Keratinocyte (primary cell): Measurements from ENCODE around the gene GOLGA7B. TPM values are rescaled to one million over a fixed set of nuclear protein-coding genes. Genes with fewer than 3 reads are reported as not detected.
A peak's percentile ranks its signal among the peaks of the same experiment; 100 is the strongest.

ENCODE experiments used
- DNase-seq: peaks from one replicate; pipeline ENCODE4 v3.0.0-alpha.2; 2011; ENCODE audit warnings: low read depth, missing footprints, low spot score
- FAIRE-seq: peaks from 2 replicates; lab custom pipeline; 2011; peaks lifted over from hg19 to GRCh38; lab: Jason Lieb, UNC
- H2AFZ ChIP-seq: 2 replicates; pipeline ENCODE4 v1.6.0; 2012; ENCODE audit warnings: low read length, control low read depth, inconsistent platforms; ENCODE audit not compliant: control insufficient read depth
- H3K27ac ChIP-seq: 2 replicates; pipeline ENCODE4 v1.5.1; 2011; ENCODE audit warnings: low read length; ENCODE audit not compliant: control insufficient read depth, insufficient read depth
- H3K27me3 ChIP-seq: 3 replicates; pipeline ENCODE4 v1.6.0; 2011; ENCODE audit warnings: low read length; ENCODE audit not compliant: control insufficient read depth, insufficient read depth; ENCODE audit errors: extremely low read depth
- H3K36me3 ChIP-seq, 2 experiments: 2 replicates in 1 of 2; 3 replicates in 1 of 2; pipeline ENCODE4 v1.5.1; 2011; ENCODE audit warnings: low read length in 2 of 2, mild to moderate bottlenecking in 1 of 2; ENCODE audit not compliant: control insufficient read depth in 2 of 2, insufficient read depth in 2 of 2; ENCODE audit errors: extremely low read depth in 1 of 2
- H3K4me1 ChIP-seq: 3 replicates; pipeline ENCODE4 v1.5.1; 2011; ENCODE audit warnings: low read length; ENCODE audit not compliant: control insufficient read depth, insufficient read depth; ENCODE audit errors: extremely low read depth
- H3K4me2 ChIP-seq: 3 replicates; pipeline ENCODE4 v1.6.0; 2011; ENCODE audit warnings: low read depth, low read length; ENCODE audit not compliant: control insufficient read depth, insufficient read depth; ENCODE audit errors: extremely low read depth
- H3K4me3 ChIP-seq, 3 experiments: fragments of 200-600 bp in 1 of 3; sonication (generic) in 1 of 3; 2 replicates in 2 of 3; 3 replicates in 1 of 3; pipeline ENCODE4 v1.5.1; 2011 to 2016; ENCODE audit warnings: low read length in 3 of 3, mild to moderate bottlenecking in 3 of 3, control low read depth in 2 of 3, inconsistent platforms in 1 of 3, low read depth in 1 of 3, mixed read lengths in 1 of 3, mixed run types in 1 of 3, moderate library complexity in 1 of 3; ENCODE audit not compliant: control insufficient read depth in 2 of 3, insufficient read depth in 2 of 3; ENCODE audit errors: extremely low read depth in 1 of 3
- H3K79me2 ChIP-seq: 2 replicates; pipeline ENCODE4 v1.6.0; 2012; ENCODE audit warnings: low read length; ENCODE audit not compliant: control insufficient read depth, insufficient read depth
- H3K9ac ChIP-seq: 3 replicates; pipeline ENCODE4 v1.6.0; 2011; ENCODE audit warnings: low read length; ENCODE audit not compliant: control insufficient read depth, insufficient read depth; ENCODE audit errors: extremely low read depth
- H3K9me1 ChIP-seq: 3 replicates; pipeline ENCODE4 v1.6.0; 2011; ENCODE audit warnings: low read length; ENCODE audit not compliant: control insufficient read depth, insufficient read depth; ENCODE audit errors: extremely low read depth
- H3K9me3 ChIP-seq: 2 replicates; pipeline ENCODE4 v1.5.1; 2012; ENCODE audit warnings: low read depth, low read length; ENCODE audit not compliant: control insufficient read depth
- H4K20me1 ChIP-seq: 3 replicates; pipeline ENCODE4 v1.6.0; 2011; ENCODE audit warnings: low read length; ENCODE audit not compliant: control insufficient read depth, insufficient read depth; ENCODE audit errors: extremely low read depth
- EZH2 ChIP-seq: IDR thresholded peaks from one replicate; pipeline ENCODE4 v1.6.1; 2012; ENCODE audit warnings: inconsistent platforms, mild to moderate bottlenecking, low read length, moderate library complexity
- dilution Hi-C: fragments of 300-500 bp; cut with MboI; formaldehyde crosslinking; loops from one replicate; pipeline ENCODE4 v1.7.0; 2020; ENCODE audit warnings: low sequenced_read_pairs; ENCODE audit not compliant: extremely low pct_ligation_motif_present
- polyA minus RNA-seq, 3 experiments: library from RNA; depleted of rRNA, polyadenylated mRNA; stranded (reverse); fragments of >200 nt; gene quantifications; 1 replicate in 1 of 3; 2 replicates in 1 of 3; 3 replicates in 1 of 3; pipeline ENCODE4 v1.2.3, GENCODE V29; 2011
- polyA plus RNA-seq, 5 experiments: library from polyadenylated mRNA; depleted of rRNA in 3 of 5; stranded (reverse) in 3 of 5; stranded (forward) in 1 of 5; unstranded in 1 of 5; fragments of >200 nt; gene quantifications; 1 replicate in 1 of 5; 2 replicates in 3 of 5; 3 replicates in 1 of 5; pipeline versions ENCODE4 v1.2.1 to v1.2.3, GENCODE V29; 2011 to 2012; ENCODE audit warnings: missing spikeins in 2 of 5, low read depth in 1 of 5, low replicate concordance in 1 of 5
- TF ChIP-seq, protein P1 (sequence below), 3 experiments: IDR thresholded peaks in 1 of 3; conservative IDR thresholded peaks in 1 of 3; optimal IDR thresholded peaks in 1 of 3; 2 replicates in 2 of 3; 3 replicates in 1 of 3; pipeline versions ENCODE3 to v1.5.1; 2011; ENCODE audit warnings: low read length in 3 of 3, mild to moderate bottlenecking in 3 of 3, moderate library complexity in 2 of 3, control low read depth in 1 of 3, inconsistent platforms in 1 of 3; ENCODE audit not compliant: insufficient read depth in 2 of 3; ENCODE audit errors: extremely low read depth in 1 of 3

GOLGA7B gene
- polyA plus RNA-seq (3.6 to 6.8 TPM (median 4.9 TPM) in 3 replicates), polyA minus RNA-seq (8.8 to 18.1 TPM (median 16.5 TPM) in 3 replicates)
- 0.94 TPM for polyA plus RNA-seq (2011; ENCODE audit: low read depth)
- polyA plus RNA-seq (2011; cell fraction: cytosol; rRNA removed), result 5.6 and 6.1 TPM in 2 replicates
- polyA plus RNA-seq (2011; cell fraction: nucleus; rRNA removed), result 8.6 and 9.1 TPM in 2 replicates
- 3.3 and 4.7 TPM in 2 replicates for polyA plus RNA-seq (2012; ENCODE audit: low replicate concordance)
- 3.8 TPM for polyA minus RNA-seq (2011; cell fraction: cytosol; rRNA and poly(A)+ RNA removed)
- 1.4 and 2.2 TPM in 2 replicates for polyA minus RNA-seq (2011; cell fraction: nucleus; rRNA and poly(A)+ RNA removed)

GRCh38 chr10:97849687-97850402 is at the start of gene GOLGA7B:
TSS of gene GOLGA7B (plus strand) at chr10:97849843. CDS start at chr10:97850304, 461 bp downstream.
- Histone ChIP-seq H2AFZ (peak within 1 kb of the TSS; percentile 68), H3K4me3 (peak within 1 kb of the TSS; percentile 57 to 79 (median 67)), H3K27me3 (no peaks in the 10 kb centered on the region), H3K9ac (peak within 1 kb of the TSS; percentile 47), H3K4me1 (peaks cover 46% of the 10 kb centered on the region), H3K9me1 (peaks cover 6% of the 10 kb centered on the region), H3K4me2 (peak within 1 kb of the TSS; percentile 89), H3K36me3 (no peaks in the 10 kb centered on the region), H3K79me2 (no peaks in the 10 kb centered on the region), H3K27ac (peak within 1 kb of the TSS; percentile 26), H4K20me1 (no peaks in the 10 kb centered on the region), H3K9me3 (no peaks in the 10 kb centered on the region)
- no peak for DNase-seq
- no peak for FAIRE-seq
- TF ChIP-seq EZH2, result no peak
- TF ChIP-seq, protein P1, sequence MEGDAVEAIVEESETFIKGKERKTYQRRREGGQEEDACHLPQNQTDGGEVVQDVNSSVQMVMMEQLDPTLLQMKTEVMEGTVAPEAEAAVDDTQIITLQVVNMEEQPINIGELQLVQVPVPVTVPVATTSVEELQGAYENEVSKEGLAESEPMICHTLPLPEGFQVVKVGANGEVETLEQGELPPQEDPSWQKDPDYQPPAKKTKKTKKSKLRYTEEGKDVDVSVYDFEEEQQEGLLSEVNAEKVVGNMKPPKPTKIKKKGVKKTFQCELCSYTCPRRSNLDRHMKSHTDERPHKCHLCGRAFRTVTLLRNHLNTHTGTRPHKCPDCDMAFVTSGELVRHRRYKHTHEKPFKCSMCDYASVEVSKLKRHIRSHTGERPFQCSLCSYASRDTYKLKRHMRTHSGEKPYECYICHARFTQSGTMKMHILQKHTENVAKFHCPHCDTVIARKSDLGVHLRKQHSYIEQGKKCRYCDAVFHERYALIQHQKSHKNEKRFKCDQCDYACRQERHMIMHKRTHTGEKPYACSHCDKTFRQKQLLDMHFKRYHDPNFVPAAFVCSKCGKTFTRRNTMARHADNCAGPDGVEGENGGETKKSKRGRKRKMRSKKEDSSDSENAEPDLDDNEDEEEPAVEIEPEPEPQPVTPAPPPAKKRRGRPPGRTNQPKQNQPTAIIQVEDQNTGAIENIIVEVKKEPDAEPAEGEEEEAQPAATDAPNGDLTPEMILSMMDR (optimal IDR thresholded peaks at IDR 0.05 in 1 of 3, IDR thresholded peaks at IDR 0.05 in 1 of 3, conservative IDR thresholded peaks at IDR 0.05 in 1 of 3; ENCODE audit: extremely low read depth in 1 of 3, insufficient read depth in 2 of 3, low read length in 3 of 3), result no peak
- dilution Hi-C loops, result loop anchor here (25.0 kb wide), 1 partner anchor 88 kb away; the partner anchor contains the start of gene SFRP5

DNA sequence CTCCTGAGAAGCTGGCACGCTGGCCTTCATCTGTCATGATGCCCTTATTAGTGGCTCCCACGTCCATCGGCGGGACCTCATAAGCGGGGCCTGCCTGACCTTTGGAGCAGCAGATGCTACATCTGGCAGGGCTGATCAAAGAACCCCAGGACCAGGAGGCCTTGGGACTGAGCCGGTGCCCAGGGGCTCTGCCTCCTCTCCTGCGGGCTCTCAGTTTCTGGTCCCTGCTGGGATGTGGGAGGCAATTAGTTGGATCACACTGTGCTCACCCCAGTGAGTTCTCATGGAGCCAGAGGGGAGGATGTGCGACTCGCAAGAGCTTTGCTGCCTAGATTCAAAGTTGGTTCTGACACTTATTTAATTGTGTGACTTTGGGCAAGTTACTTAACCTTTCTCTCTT is 49.2 kb upstream of the GOLGA7B start:
- DNase-seq (no peak), FAIRE-seq (no peak)
- H3K27me3 ChIP-seq, result peaks cover 7% of the 10 kb centered on the region
- no peak overlapping the region for H3K4me2 ChIP-seq
- H3K4me1 ChIP-seq, result no peaks in the 10 kb centered on the region
- TF ChIP-seq, protein P1 (optimal IDR thresholded peaks at IDR 0.05 in 1 of 3, IDR thresholded peaks at IDR 0.05 in 1 of 3, conservative IDR thresholded peaks at IDR 0.05 in 1 of 3; ENCODE audit: extremely low read depth in 1 of 3, insufficient read depth in 2 of 3, low read length in 3 of 3), result no peak
- TF ChIP-seq EZH2, result no peak
- no peak overlapping the region for H3K9ac ChIP-seq
- H3K36me3 ChIP-seq, result no peaks in the 10 kb centered on the region
- dilution Hi-C loops, result no loop called here
- H2AFZ ChIP-seq, result no peak overlapping the region
- H3K79me2 ChIP-seq, result no peaks in the 10 kb centered on the region
- no peaks in the 10 kb centered on the region for H4K20me1 ChIP-seq
- no peaks in the 10 kb centered on the region for H3K9me1 ChIP-seq
- no peak overlapping the region for H3K27ac ChIP-seq
- no peaks in the 10 kb centered on the region for H3K9me3 ChIP-seq
- H3K4me3 ChIP-seq, result no peak overlapping the region
